ENCODE measurements around the gene MSRB1.
A peak's percentile ranks its signal among the peaks of the same experiment; 100 is the strongest.
"Not testable (repeated sequence)": the region's sequence is repeated elsewhere in the genome, so short reads cannot be mapped to it uniquely, and the experiment has no call there.

MSRB1 gene

DNA sequence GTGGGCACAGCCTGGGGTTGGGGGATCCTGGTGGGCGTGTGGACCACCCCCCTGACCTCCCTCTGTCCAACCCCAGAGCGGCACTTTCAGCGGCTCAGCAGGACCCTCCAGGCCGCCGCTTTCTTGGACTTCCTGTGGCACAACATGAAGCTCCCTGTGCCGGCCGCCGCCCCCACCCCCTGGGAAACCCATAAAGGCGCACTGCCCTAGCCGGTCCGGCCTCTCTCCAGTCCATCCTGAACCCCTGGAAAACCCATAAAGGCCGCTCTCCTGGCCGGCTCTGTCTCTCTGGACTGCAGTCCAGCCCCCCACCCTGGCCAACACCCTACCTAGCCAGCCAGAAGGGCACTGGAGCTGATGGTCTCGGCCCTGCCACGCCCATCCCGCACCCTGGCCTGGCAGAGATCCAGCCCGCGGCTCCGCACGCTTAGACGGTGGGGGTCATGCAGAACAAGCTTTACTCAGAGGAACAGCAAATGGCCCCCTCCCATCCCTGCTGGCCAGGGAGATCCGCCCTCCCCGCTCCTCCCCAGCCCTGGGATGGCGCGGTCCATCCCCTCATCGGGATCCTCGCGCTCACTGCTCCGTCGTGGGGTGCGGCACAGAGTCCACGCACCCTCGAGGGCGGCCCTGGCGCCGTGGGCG, 35.6 kb upstream of the MSRB1 start:
- DNase-seq, result no peak

- DNase-seq, result no peak
These were observed 34.9 kb upstream of the MSRB1 start for GRCh38 chr16:1977875-1978268.

GRCh38 chr16:1976951-1977874, 34.2 kb upstream of the MSRB1 start:
- DNase-seq, result no peak

GRCh38 chr16:1976216-1976520, 33.2 kb upstream of the MSRB1 start:
- no peak for DNase-seq

GRCh38 chr16:1975432-1976215, 32.6 kb upstream of the MSRB1 start:
- DNase-seq, result no peak

DNA sequence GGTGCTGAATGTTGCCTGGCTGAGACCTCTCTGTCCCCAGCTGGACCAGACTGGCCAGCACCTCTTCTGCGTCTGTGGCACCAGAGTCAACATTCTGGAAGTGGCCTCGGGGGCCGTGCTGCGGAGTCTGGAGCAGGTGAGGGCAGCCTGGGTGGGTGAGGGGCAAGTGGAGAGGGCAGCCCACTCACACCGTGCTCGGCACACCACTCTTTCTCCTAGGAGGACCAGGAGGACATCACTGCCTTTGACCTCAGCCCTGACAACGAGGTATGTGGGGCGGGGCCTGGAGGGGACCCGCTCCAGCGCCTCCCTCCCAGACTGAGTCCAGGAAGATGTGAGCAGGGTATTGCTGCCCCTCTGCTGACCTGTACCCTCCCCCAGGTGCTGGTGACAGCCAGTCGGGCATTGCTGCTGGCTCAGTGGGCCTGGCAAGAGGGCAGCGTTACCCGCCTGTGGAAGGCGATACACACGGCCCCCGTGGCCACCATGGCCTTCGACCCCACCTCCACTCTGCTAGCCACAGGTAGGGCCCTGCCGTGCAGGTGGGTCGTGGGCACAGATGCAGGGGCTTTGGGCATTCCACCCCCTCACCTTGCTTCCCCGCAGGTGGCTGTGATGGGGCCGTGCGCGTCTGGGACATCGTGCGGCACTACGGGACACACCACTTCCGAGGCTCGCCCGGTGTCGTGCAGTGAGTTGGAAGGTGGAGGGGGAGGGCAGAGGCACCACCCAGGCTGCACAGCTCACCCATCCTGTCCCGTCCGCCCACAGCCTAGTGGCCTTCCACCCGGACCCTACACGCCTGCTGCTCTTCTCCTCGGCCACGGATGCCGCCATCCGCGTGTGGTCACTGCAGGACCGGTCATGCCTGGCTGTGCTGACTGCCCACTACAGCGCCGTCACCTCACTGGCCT, 31.4 kb upstream of the MSRB1 start:
- no peak for DNase-seq

DNA sequence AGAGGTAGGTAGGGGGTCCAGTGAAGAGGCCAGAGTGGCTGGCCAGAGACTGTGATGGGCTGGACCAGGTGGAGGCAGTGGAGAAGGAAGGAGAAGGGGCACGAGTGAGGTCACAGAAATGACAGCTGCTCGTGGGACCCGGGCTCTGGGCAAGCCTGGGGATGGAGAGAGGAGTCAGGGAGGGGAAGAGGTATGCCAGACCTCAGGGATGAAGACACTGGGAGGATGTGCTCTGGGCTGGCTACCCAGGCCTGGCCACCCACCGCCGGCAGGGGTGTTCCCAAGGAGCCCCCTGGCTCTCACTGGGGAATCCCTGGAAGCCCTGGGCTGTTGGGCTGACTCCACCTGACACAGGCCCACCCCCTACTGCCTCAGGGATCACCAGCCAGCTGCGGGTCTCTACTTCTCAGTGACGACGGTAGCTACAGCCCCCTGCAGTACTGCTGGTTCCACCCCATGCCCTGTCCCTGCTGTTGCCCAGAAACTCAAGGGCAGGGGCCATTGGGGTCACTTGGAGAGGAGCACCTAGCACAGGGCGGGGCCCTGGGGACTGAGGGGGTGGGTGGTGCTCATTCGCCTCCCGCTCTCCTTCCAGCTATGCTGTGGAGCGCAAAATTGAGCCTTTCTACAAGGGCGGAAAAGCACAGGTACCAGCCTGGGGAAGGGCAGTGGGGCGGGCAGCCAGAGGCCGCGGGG, 30.6 kb upstream of the MSRB1 start:
- DNase-seq, result no peak

DNA sequence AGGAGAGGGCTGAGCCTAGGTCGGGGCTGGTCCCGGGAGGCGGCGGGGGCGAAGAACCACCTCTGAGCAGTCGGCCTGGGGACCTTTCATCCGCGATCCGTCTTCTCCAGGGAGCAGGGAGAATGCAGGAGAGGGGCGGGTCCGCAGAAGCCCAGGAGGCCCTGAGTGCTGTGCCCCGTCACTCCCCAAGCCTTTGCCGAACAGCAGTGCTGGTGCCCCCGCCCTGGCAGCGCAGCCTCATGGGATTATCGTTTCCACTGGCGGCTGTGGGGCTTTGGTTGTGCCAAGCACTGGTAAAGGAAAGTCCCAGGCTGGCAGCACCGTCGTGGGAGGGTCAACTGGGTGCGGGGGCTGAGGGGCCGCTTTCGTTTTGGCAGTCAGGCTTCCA, 29.5 kb upstream of the MSRB1 start:
- DNase-seq, result no peak

DNA sequence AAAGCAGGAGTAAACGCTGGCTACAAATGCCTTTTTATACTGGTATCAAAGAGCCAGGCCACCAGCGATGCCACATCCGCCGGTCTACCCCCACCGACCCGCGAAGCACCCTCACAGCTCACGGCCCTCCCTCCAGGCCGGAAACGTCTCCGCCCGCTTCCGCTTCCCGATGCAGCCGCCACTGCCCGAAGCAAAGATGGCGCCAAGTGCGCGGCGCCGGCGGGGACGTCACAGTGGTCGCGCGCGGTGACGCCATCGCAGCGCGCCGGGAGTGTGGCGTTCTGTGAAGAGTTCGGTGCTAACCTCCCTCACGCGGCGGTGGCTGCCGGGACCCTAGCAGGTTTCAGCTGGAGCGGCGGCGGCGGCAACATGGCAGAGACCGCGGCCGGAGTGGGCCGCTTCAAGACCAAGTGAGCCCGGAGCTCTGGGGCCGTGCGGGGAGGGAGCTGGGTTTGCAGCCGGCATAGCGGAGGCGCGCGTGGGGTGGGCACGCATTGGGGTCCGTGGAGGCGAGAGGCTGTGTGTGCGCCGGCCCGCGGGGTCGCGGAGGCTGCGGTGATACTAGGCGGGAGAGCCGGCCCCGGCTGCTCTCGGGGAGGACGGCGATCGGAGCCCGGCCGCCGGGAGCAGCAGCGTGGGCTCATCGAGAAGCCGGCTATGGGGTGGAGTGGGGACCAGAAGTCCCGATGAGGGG, 28.9 kb upstream of the MSRB1 start, which contains the start of gene TBL3:
Gene TBL3, plus strand, starts transcription at position 258 of the 694 bp plus-strand sequence. Its CDS starts 112 bp downstream, at position 370.
- peak; percentile 97 for DNase-seq

GRCh38 chr16:1968146-1968953, 25.4 kb upstream of the MSRB1 start:
- no peak for DNase-seq

GRCh38 chr16:1966460-1966859, 23.5 kb upstream of the MSRB1 start, which contains the start of gene RNF151:
RNF151 (plus strand) TSS chr16:1966856; CDS start chr16:1966882, 26 bp downstream.
- no peak for DNase-seq

- DNase-seq, result no peak
These were observed 22.5 kb upstream of the MSRB1 start for GRCh38 chr16:1965396-1966001.

- DNase-seq, result peak; percentile 98
These were observed 21.8 kb upstream of the MSRB1 start, which contains the start of gene RPS2 for GRCh38 chr16:1964506-1965395. RPS2 (minus strand) TSS chr16:1964826; CDS start chr16:1964625, 201 bp downstream.

GRCh38 chr16:1963806-1964505, 21.0 kb upstream of the MSRB1 start:
- DNase-seq, result peak; percentile 48

DNA sequence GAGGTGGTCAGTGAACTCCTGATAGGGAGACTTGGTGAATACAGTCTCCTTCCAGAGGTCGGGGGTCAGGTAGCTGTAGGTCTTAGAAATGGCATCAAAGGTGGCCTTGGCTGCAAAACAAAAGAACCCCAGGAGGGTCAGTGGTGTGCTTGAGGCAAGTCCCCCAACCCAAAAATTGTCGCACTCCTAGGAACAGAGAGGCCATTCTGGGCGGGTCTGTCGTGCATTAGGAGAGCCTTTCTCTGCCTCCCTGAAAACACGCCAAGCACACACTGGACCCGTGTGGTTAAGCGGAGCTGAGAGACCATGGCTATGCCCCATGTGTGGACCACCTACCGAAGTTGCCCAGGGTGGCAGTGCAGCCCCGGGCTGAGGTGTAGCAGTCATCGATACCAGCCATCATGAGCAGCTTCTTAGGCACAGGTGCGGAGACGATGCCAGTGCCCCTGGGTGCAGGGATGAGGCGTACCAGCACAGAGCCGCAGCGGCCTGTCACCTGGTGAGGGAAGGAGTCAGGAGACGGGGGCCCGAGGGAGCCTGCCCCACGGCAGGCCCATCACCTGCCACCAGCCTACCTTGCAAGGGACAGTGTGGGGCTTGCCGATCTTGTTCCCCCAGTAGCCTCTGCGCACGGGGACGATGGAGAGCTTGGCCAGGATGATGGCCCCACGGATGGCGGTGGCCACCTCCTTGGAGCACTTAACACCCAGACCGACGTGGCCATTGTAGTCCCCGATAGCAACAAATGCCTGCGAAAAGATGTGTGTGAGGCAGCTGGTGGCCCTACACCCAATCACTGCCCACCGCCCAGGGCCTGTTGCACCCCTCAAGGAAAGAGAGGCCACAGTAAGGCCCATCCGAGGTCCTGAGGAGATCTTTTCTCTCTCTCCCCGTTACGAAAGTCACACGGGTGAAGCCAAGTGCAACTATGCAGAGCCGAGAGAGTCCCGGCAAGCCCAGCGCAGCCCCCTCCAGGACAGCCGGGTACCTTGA, 19.5 kb upstream of the MSRB1 start:
- DNase-seq, result not testable (repeated sequence)

DNA sequence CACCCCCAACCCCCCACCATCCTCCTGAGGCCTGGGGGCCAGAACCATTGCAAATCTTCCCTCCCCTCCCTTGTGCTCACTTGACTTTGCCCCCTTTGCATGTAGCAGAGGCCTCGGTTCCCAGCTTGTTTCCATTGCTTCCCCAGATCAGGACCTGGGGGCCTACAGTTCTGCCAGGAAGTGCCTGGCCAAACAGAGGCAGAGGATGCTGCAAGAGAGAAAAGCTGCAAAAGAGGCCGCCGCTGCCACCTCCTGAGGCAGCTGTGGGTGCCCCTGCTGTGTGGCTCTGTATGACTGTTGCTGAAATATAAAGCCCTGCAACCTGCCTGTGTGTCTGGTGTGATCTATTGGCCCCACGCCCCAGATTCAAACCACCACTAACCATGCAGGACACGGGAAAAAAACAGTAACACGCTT, 18.7 kb upstream of the MSRB1 start:
- DNase-seq, result no peak
